GM23338 (cell line): ENCODE data around the gene RGL1. TPM values are rescaled to one million over a fixed set of nuclear protein-coding genes. Genes with fewer than 3 reads are reported as not detected.

Experiments
- ATAC-seq: fragments of 200-7000 bp; cut with Tn5 transposase; 3 replicates; pipeline ENCODE4 v1.9.1; 2020
- DNase-seq: peaks from one replicate; pipeline ENCODE4 v3.0.0-alpha.2; 2015; ENCODE audit warnings: low spot score
- H2AFZ ChIP-seq: fragments of 200-600 bp; sonication (generic); 2 replicates; pipeline ENCODE4 v1.8.0; 2016; ENCODE audit warnings: antibody characterized with exemption, mild to moderate bottlenecking, moderate library complexity
- H3F3A ChIP-seq: fragments of 200-600 bp; sonication (generic); replicated peaks from 2 replicates; pipeline ENCODE4 v1.8.0; 2017; ENCODE audit warnings: antibody characterized with exemption, mixed run types, low read depth
- H3K27ac ChIP-seq: fragments of 200-600 bp; sonication (generic); 2 replicates; pipeline ENCODE4 v1.6.1; 2016; ENCODE audit warnings: low read depth
- H3K27me3 ChIP-seq: fragments of 200-600 bp; sonication (generic); 2 replicates; pipeline ENCODE4 v1.8.0; 2016; ENCODE audit warnings: mild to moderate bottlenecking, mixed run types, moderate library complexity; ENCODE audit not compliant: insufficient read depth
- H3K36me3 ChIP-seq: fragments of 200-600 bp; sonication (generic); 2 replicates; pipeline ENCODE4 v1.8.0; 2016; ENCODE audit warnings: mild to moderate bottlenecking; ENCODE audit not compliant: insufficient read depth
- H3K4me1 ChIP-seq: fragments of 200-600 bp; sonication (generic); 2 replicates; pipeline ENCODE4 v1.8.0; 2016; ENCODE audit warnings: mild to moderate bottlenecking, moderate library complexity; ENCODE audit not compliant: insufficient read depth
- H3K4me2 ChIP-seq: fragments of 200-600 bp; sonication (generic); 2 replicates; pipeline ENCODE4 v1.7.1; 2017; ENCODE audit warnings: mixed run types
- H3K4me3 ChIP-seq: fragments of 200-600 bp; sonication (generic); 2 replicates; pipeline ENCODE4 v1.6.1; 2016; ENCODE audit warnings: mixed run types
- H3K79me2 ChIP-seq: fragments of 200-600 bp; sonication (generic); replicated peaks from 2 replicates; pipeline ENCODE4 v1.8.0; 2017; ENCODE audit warnings: mild to moderate bottlenecking; ENCODE audit not compliant: insufficient read depth
- H3K9me2 ChIP-seq: fragments of 200-600 bp; sonication (generic); 2 replicates; pipeline ENCODE4 v1.8.0; 2017; ENCODE audit not compliant: insufficient read depth
- H4K20me1 ChIP-seq: fragments of 200-600 bp; sonication (generic); replicated peaks from 2 replicates; pipeline ENCODE4 v1.8.0; 2017; ENCODE audit warnings: mild to moderate bottlenecking; ENCODE audit not compliant: insufficient read depth
- H3K27ac Mint-ChIP-seq: 2 replicates; pipeline ENCODE4 v1.8.0; 2020; ENCODE audit warnings: inconsistent platforms, mild to moderate bottlenecking, moderate library complexity, mixed read lengths
- H3K27me3 Mint-ChIP-seq: 3 replicates; pipeline ENCODE4 v1.8.0; 2022; ENCODE audit warnings: low read depth, mild to moderate bottlenecking, moderate library complexity, mixed read lengths, inconsistent platforms; ENCODE audit not compliant: insufficient read depth, poor library complexity
- H3K36me3 Mint-ChIP-seq: 3 replicates; pipeline ENCODE4 v1.8.0; 2021; ENCODE audit warnings: low read depth, mild to moderate bottlenecking, inconsistent platforms, moderate library complexity, mixed read lengths
- H3K4me1 Mint-ChIP-seq: 3 replicates; pipeline ENCODE4 v1.8.0; 2020; ENCODE audit warnings: mild to moderate bottlenecking, inconsistent platforms, mixed read lengths
- H3K4me3 Mint-ChIP-seq: 3 replicates; pipeline ENCODE4 v1.8.0; 2021; ENCODE audit warnings: moderate library complexity, mild to moderate bottlenecking, inconsistent platforms, mixed read lengths
- H3K9me3 Mint-ChIP-seq: 3 replicates; pipeline ENCODE4 v1.8.0; 2020; ENCODE audit warnings: moderate library complexity, mild to moderate bottlenecking, inconsistent platforms, mixed read lengths
- CREB1 ChIP-seq: fragments of 250-450 bp; sonication (Bioruptor Pico); IDR thresholded peaks from 2 replicates; pipeline ENCODE4 v1.5.0; 2020; ENCODE audit warnings: low read depth, mild to moderate bottlenecking, moderate library complexity
- CTCF ChIP-seq, 2 experiments: fragments of 200-600 bp in 1 of 2; sonication (generic) in 1 of 2; conservative IDR thresholded peaks; 2 replicates each; pipeline versions ENCODE4 v1.5.1 to v1.6.1; 2016 to 2017; ENCODE audit warnings: antibody characterized with exemption in 2 of 2, low read depth in 2 of 2, mild to moderate bottlenecking in 2 of 2, moderate library complexity in 1 of 2
- ETS1 ChIP-seq: IDR thresholded peaks from 2 replicates; pipeline ENCODE4 v1.6.1; 2016; ENCODE audit warnings: antibody characterized with exemption
- EZH2 ChIP-seq: fragments of 200-600 bp; sonication (generic); IDR thresholded peaks from one replicate; pipeline ENCODE4 v1.8.0; 2017; ENCODE audit warnings: antibody characterized with exemption, mild to moderate bottlenecking, low read depth; ENCODE audit not compliant: unreplicated experiment
- EZH2phosphoT487 ChIP-seq: fragments of 200-600 bp; sonication (generic); IDR thresholded peaks from one replicate; pipeline ENCODE4 v1.8.1; 2018; ENCODE audit warnings: antibody characterized with exemption; ENCODE audit not compliant: unreplicated experiment
- NANOG ChIP-seq: IDR thresholded peaks from 2 replicates; pipeline ENCODE4 v1.6.1; 2016; ENCODE audit warnings: antibody characterized with exemption, borderline replicate concordance
- POLR2AphosphoS5 ChIP-seq: IDR thresholded peaks from 2 replicates; pipeline ENCODE4 v1.6.1; 2016; ENCODE audit warnings: antibody characterized with exemption, low read depth
- REST ChIP-seq: IDR thresholded peaks from one replicate; pipeline ENCODE4 v1.6.1; 2018; ENCODE audit warnings: antibody characterized with exemption; ENCODE audit not compliant: unreplicated experiment
- STAT1 ChIP-seq: IDR thresholded peaks from one replicate; pipeline ENCODE4 v1.6.1; 2016; ENCODE audit warnings: antibody characterized with exemption; ENCODE audit not compliant: unreplicated experiment
- ZNF114 ChIP-seq: fragments of 250-450 bp; sonication (Bioruptor Pico); IDR thresholded peaks from 2 replicates; pipeline ENCODE4 v1.5.0; 2020; ENCODE audit warnings: mild to moderate bottlenecking, moderate library complexity
- ZNF331 ChIP-seq: fragments of 250-450 bp; sonication (Bioruptor Pico); IDR thresholded peaks from 2 replicates; pipeline ENCODE4 v1.5.0; 2020; ENCODE audit warnings: low read depth, mild to moderate bottlenecking, moderate library complexity
- ZNF462 ChIP-seq: fragments of 250-450 bp; sonication (Bioruptor Pico); IDR thresholded peaks from 2 replicates; pipeline ENCODE4 v1.5.0; 2020; ENCODE audit warnings: mild to moderate bottlenecking, moderate library complexity
- polyA plus RNA-seq: library from polyadenylated mRNA; unstranded; fragments of >200 nt; fragmentation: Nextera tagmentation; extraction: Ambion mirVana; gene quantifications from 2 replicates; pipeline ENCODE4 v1.2.1, GENCODE V29; 2016
- total RNA-seq: library from RNA; depleted of rRNA; stranded (reverse); fragments of >200 nt; shearing (Covaris generic); gene quantifications from 2 replicates; pipeline ENCODE4 v1.2.3, GENCODE V29; 2014

Gene RGL1
- total and polyA plus RNA-seq, 2 experiments from 2014 or later = 0.91 to 2.6 TPM

GRCh38 chr1:183821309-183821888, 16.5 kb downstream of the RGL1 start:
- Mint-ChIP-seq H3K4me3 (no peak overlapping the region), H3K36me3 (no peaks in the 10 kb centered on the region), H3K9me3 (no peaks in the 10 kb centered on the region), H3K27me3 (no peaks in the 10 kb centered on the region), H3K27ac (no peak overlapping the region), H3K4me1 (peaks cover 8% of the 10 kb centered on the region; the same call in 2 of the 3 replicates)
- H3K36me3 ChIP-seq = no peaks in the 10 kb centered on the region
- no peaks in the 10 kb centered on the region for H3K79me2 ChIP-seq
- H3F3A ChIP-seq = no peaks in the 10 kb centered on the region
- no peak for DNase-seq
- H3K4me3 ChIP-seq = no peak overlapping the region
- no peaks in the 10 kb centered on the region for H3K27me3 ChIP-seq
- H4K20me1 ChIP-seq = no peaks in the 10 kb centered on the region
- no peak overlapping the region for H3K27ac ChIP-seq
- no peak for TF ChIP-seq POLR2AphosphoS5
- TF ChIP-seq ZNF114 (CRISPR knock-in tag) = no peak
- no peak for TF ChIP-seq STAT1
- no peak for TF ChIP-seq EZH2
- TF ChIP-seq NANOG = no peak
- no peak for TF ChIP-seq ZNF462
- TF ChIP-seq ETS1 = no peak
- TF ChIP-seq EZH2phosphoT487 = no peak
- TF ChIP-seq CREB1 (CRISPR knock-in tag) = no peak
- no peak for TF ChIP-seq ZNF331 (CRISPR knock-in tag)
- TF ChIP-seq CTCF (conservative IDR thresholded peaks at IDR 0.05; ENCODE audit: low read depth in 2 of 2) = no peak
- TF ChIP-seq REST = no peak
- no peak for ATAC-seq
- H3K4me2 ChIP-seq = no peak overlapping the region
- H3K4me1 ChIP-seq = no peaks in the 10 kb centered on the region
- H3K9me2 ChIP-seq = peaks cover 3% of the 10 kb centered on the region; the same call in 1 of the 2 replicates
- no peak overlapping the region for H2AFZ ChIP-seq
